ENCODE data around the gene C2CD2. TPM values are rescaled to one million over a fixed set of nuclear protein-coding genes. Genes with fewer than 3 reads are reported as not detected.
A peak's percentile ranks its signal among the peaks of the same experiment; 100 is the strongest.
"Not testable (repeated sequence)": the region's sequence is repeated elsewhere in the genome, so short reads cannot be mapped to it uniquely, and the experiment has no call there.

The C2CD2 gene
- total RNA-seq: 1 to 10 TPM; 6.9 to 7.3 TPM

DNA sequence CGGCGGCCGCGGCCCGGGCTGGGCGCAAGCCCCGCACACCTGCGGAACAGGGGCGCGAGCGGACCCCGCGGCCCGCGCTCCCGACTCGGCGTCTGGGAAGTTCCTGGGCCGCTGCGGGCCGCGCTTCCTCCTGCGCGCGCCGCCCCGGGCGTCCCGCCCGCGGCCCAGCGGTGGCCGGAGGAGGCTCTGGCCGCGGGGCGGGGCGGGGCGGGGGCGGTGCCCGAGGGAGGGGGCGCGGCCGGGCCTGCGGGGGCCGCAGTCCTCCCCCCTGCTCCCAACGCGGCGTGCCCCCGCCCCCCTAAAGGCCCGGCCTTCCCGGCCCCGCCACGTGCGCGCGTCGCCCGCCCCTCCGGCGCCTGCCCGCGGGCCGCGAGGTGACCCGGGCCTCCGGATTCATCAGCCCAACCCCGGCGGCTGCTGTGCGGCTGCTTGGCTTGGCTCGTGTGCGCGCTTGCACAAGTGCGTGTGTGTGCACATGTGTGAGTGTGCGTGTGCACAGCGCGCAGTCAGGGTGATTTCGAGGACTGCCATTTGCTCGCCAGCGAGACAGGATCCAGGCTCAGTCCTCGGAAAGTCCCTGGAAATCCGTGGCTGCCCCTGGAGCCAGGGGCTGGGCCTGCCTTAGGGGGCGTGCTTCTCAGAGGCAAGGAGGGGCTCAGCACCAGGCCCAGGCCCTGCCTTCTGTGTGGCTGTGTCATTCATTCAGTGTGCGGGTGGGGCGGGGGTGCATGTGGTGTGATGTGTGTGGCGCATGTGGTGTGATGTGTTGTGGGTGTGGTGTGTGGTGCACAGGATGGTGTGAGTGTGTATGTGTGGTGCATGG, at the start of gene C2CD2:
C2CD2 (minus strand) TSS at position 188 of the 823 bp plus-strand sequence. CDS start 370 bp downstream, outside the sequence.
- CTCF ChIA-PET: no interaction called here
- H3K27ac Mint-ChIP-seq: no peak within 1 kb of the TSS

GRCh38 chr21:42003051-42003461, 49.2 kb upstream of the C2CD2 start:
- DNase-seq: peak; percentile 38
- Mint-ChIP-seq H3K4me1 (ENCODE audit: low read depth) (peaks cover 68% of the 10 kb centered on the region), H3K4me3 (peak overlapping the region; percentile 27), H3K27ac (peak overlapping the region; percentile 86), H3K27me3 (ENCODE audit: low read depth) (no peaks in the 10 kb centered on the region), H3K9me3 (no peaks in the 10 kb centered on the region), H3K36me3 (ENCODE audit: low read depth) (peaks cover 42% of the 10 kb centered on the region)
- CTCF ChIA-PET: no interaction called here
- intact Hi-C loops (cut with micrococcal nuclease): loop anchor here (2.0 to 10.0 kb wide), 4 partner anchors 60 to 402 kb away; partner anchors contain the start of genes PRDM15 and UBASH3A

More for the DNA sequence above, at the start of gene C2CD2:
- Mint-ChIP-seq H3K4me1 (ENCODE audit: low read depth) (peaks cover 13% of the 10 kb centered on the region), H3K36me3 (ENCODE audit: low read depth) (no peaks in the 10 kb centered on the region), H3K27me3 (ENCODE audit: low read depth) (peaks cover 4% of the 10 kb centered on the region), H3K9me3 (no peaks in the 10 kb centered on the region), H3K4me3 (peak within 1 kb of the TSS; percentile 54)
- intact Hi-C loops (cut with micrococcal nuclease): loop anchor here (1.0 kb wide), 1 partner anchor 27 kb away; no protein-coding TSS in a partner anchor
- peak; percentile 19 for DNase-seq

DNA sequence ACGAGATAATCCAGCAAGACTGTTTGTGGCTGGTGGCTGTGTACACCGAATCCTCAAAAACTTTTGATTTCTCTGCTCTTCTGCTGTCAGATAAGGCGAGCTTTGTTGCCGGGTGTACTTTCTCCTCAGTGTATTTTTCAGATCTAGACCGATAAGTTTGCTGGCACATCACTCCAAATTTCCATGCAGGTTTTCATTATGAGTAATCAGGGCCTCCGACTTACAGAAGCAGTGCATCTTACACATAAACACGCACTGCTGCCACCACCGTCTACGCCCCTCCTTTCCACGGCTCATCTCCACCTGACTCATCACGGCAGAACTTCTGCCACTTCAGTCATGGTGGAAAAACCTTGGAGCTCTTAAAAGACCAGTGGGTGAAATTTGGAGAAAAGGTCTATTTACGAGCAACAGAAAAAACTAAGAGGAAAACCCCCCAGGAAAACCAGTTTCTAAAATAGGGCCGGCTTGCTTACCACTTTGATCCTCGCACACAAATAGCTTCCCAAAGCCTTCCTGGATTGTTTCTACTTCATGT, 48.7 kb upstream of the C2CD2 start:
- peaks cover 62% of the 10 kb centered on the region for H3K4me1 Mint-ChIP-seq (ENCODE audit: low read depth)
- H3K36me3 Mint-ChIP-seq (ENCODE audit: low read depth): peaks cover 40% of the 10 kb centered on the region
- H3K27me3 Mint-ChIP-seq (ENCODE audit: low read depth): no peaks in the 10 kb centered on the region
- no peaks in the 10 kb centered on the region for H3K9me3 Mint-ChIP-seq
- DNase-seq: peak; percentile 89
- CTCF ChIA-PET: no interaction called here
- intact Hi-C loops (cut with micrococcal nuclease): loop anchor here (1.0 to 10.0 kb wide), 8 partner anchors 8 to 402 kb away; partner anchors contain the start of genes PRDM15, UBASH3A and ZBTB21
- peak overlapping the region; percentile 27 for H3K4me3 Mint-ChIP-seq
- peak overlapping the region; percentile 86 for H3K27ac Mint-ChIP-seq

DNA sequence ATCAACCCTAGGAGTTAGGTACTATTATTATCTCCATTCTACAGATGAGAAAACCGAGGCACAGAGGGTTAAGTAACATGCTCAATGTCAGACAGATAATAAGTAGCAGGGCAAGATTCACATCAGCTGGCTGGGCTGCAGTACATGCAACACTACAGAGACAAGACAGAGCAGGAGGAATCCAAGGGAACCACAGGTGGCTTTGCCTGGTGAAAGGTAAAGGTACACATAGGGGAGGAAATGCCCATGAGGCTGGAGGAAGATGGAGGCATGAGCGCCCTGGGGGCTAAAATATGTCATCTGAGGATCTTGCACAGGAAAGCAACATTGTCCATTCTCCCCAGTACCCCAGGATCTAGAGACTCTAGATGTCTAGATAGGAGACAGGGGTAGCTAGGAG, 48.0 kb upstream of the C2CD2 start:
- DNase-seq: no peak
- peaks cover 55% of the 10 kb centered on the region for H3K4me1 Mint-ChIP-seq (ENCODE audit: low read depth)
- intact Hi-C loops (cut with micrococcal nuclease): loop anchor here (1.0 to 10.0 kb wide), 8 partner anchors 9 to 403 kb away; partner anchors contain the start of genes PRDM15, UBASH3A and ZBTB21
- H3K9me3 Mint-ChIP-seq: peaks cover under 1% of the 10 kb centered on the region
- peak overlapping the region; percentile 86 for H3K27ac Mint-ChIP-seq
- CTCF ChIA-PET: no interaction called here
- H3K4me3 Mint-ChIP-seq: peak overlapping the region; percentile 14
- H3K27me3 Mint-ChIP-seq (ENCODE audit: low read depth): no peaks in the 10 kb centered on the region
- peaks cover 41% of the 10 kb centered on the region for H3K36me3 Mint-ChIP-seq (ENCODE audit: low read depth)

DNA sequence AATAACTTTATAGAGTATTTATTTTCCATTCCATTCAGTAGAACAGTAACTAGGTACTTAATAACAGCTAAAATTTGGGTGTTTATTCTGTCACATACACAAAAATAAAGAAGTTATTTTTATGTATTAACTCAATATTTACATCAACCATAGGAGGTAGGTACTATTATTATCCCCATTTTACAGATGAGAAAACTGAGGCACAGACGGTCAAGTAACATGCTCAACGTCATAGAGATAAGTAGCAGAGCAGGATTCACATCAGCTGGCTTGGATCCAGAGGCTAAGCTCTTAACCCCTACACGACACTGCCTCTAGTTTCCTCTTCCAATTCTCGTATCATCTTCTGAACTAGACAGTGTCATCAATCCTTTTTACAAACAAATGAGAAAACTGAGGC, 47.1 kb upstream of the C2CD2 start:
- CTCF ChIA-PET: interaction anchor here (0.8 kb wide), 1 partner anchor 74 kb away, joined by 3 read pairs; no protein-coding TSS in a partner anchor
- no peak overlapping the region for H3K4me3 Mint-ChIP-seq
- peaks cover 9% of the 10 kb centered on the region for H3K9me3 Mint-ChIP-seq
- no peaks in the 10 kb centered on the region for H3K27me3 Mint-ChIP-seq (ENCODE audit: low read depth)
- no peak for DNase-seq
- intact Hi-C loops (cut with micrococcal nuclease): loop anchor here (10.0 kb wide), 1 partner anchor 404 kb away; the partner anchor contains the start of gene UBASH3A
- H3K36me3 Mint-ChIP-seq (ENCODE audit: low read depth): peaks cover 46% of the 10 kb centered on the region
- H3K4me1 Mint-ChIP-seq (ENCODE audit: low read depth): peaks cover 50% of the 10 kb centered on the region
- H3K27ac Mint-ChIP-seq: peak overlapping the region; percentile 86

- Mint-ChIP-seq H3K4me1 (ENCODE audit: low read depth) (peaks cover 22% of the 10 kb centered on the region), H3K36me3 (ENCODE audit: low read depth) (peaks cover 69% of the 10 kb centered on the region), H3K27ac (no peak overlapping the region), H3K4me3 (no peak overlapping the region), H3K27me3 (ENCODE audit: low read depth) (no peaks in the 10 kb centered on the region), H3K9me3 (peaks cover 16% of the 10 kb centered on the region)
- intact Hi-C loops (cut with micrococcal nuclease): no loop called here
- CTCF ChIA-PET: no interaction called here
- no peak for DNase-seq
Measured at GRCh38 chr21:41997657-41998056, 43.8 kb upstream of the C2CD2 start.

DNA sequence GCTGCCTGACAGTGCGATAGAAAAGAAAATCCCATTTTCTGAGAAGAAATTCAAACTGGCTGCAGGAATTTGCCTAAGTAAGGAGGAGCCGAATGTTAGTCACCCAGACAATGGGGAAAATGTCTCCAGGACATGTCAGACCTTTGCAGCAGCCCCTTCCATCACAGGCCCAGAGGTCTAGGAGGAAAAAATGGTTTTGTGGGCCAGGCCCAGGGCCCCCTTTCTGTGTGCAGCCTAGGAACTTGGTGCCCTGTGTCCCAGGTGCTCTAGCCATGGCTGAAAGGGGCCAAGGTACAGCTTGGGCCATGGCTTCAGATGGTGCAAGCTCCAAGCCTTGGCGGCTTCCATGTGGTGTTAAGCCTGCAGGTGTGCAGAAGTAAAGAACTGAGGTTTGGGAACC, 41.8 kb upstream of the C2CD2 start:
- CTCF ChIA-PET: interaction anchor here (1.0 to 1.2 kb wide), 2 partner anchors 112 to 179 kb away, joined by 3 read pairs; no protein-coding TSS in a partner anchor
- Mint-ChIP-seq H3K27ac (no peak overlapping the region), H3K9me3 (peaks cover 16% of the 10 kb centered on the region), H3K36me3 (ENCODE audit: low read depth) (peaks cover 71% of the 10 kb centered on the region), H3K4me1 (ENCODE audit: low read depth) (peaks cover 6% of the 10 kb centered on the region), H3K4me3 (no peak overlapping the region), H3K27me3 (ENCODE audit: low read depth) (no peaks in the 10 kb centered on the region)
- DNase-seq: no peak
- intact Hi-C loops (cut with micrococcal nuclease): no loop called here

- CTCF ChIA-PET: not testable (repeated sequence)
Measured at GRCh38 chr21:41994613-41995012, 40.8 kb upstream of the C2CD2 start.

GRCh38 chr21:41993744-41994143, 39.9 kb upstream of the C2CD2 start:
- Mint-ChIP-seq H3K27me3 (ENCODE audit: low read depth) (no peaks in the 10 kb centered on the region), H3K4me3 (no peak overlapping the region), H3K27ac (no peak overlapping the region)

More at GRCh38 chr21:41994613-41995012, 40.8 kb upstream of the C2CD2 start:
- DNase-seq; H3K4me1 Mint-ChIP-seq (ENCODE audit: low read depth); H3K27ac Mint-ChIP-seq; intact Hi-C loops (cut with micrococcal nuclease); H3K4me3 Mint-ChIP-seq; H3K27me3 Mint-ChIP-seq (ENCODE audit: low read depth): not testable (repeated sequence)
- peaks cover 69% of the 10 kb centered on the region for H3K36me3 Mint-ChIP-seq (ENCODE audit: low read depth)
- H3K9me3 Mint-ChIP-seq: peaks cover 16% of the 10 kb centered on the region

GRCh38 chr21:41992576-41992975, 38.8 kb upstream of the C2CD2 start:
- Mint-ChIP-seq H3K27me3 (ENCODE audit: low read depth) (no peaks in the 10 kb centered on the region), H3K9me3 (peaks cover 16% of the 10 kb centered on the region), H3K4me1 (ENCODE audit: low read depth) (peaks cover 2% of the 10 kb centered on the region), H3K27ac (no peak overlapping the region), H3K36me3 (ENCODE audit: low read depth) (peaks cover 57% of the 10 kb centered on the region), H3K4me3 (no peak overlapping the region)
- intact Hi-C loops (cut with micrococcal nuclease): no loop called here
- CTCF ChIA-PET: no interaction called here
- DNase-seq: no peak

More at GRCh38 chr21:41993744-41994143, 39.9 kb upstream of the C2CD2 start:
- intact Hi-C loops (cut with micrococcal nuclease): no loop called here
- Mint-ChIP-seq H3K9me3 (peaks cover 16% of the 10 kb centered on the region), H3K4me1 (ENCODE audit: low read depth) (peaks cover 2% of the 10 kb centered on the region), H3K36me3 (ENCODE audit: low read depth) (peaks cover 64% of the 10 kb centered on the region)
- no peak for DNase-seq
- CTCF ChIA-PET: no interaction called here

- intact Hi-C loops (cut with micrococcal nuclease): no loop called here
- no peak overlapping the region for H3K4me3 Mint-ChIP-seq
- peaks cover 2% of the 10 kb centered on the region for H3K4me1 Mint-ChIP-seq (ENCODE audit: low read depth)
- H3K36me3 Mint-ChIP-seq (ENCODE audit: low read depth): peaks cover 51% of the 10 kb centered on the region
- H3K27ac Mint-ChIP-seq: no peak overlapping the region
- H3K9me3 Mint-ChIP-seq: peaks cover 14% of the 10 kb centered on the region
- no peaks in the 10 kb centered on the region for H3K27me3 Mint-ChIP-seq (ENCODE audit: low read depth)
- no peak for DNase-seq
- CTCF ChIA-PET: no interaction called here
Measured at GRCh38 chr21:41991659-41992058, 37.8 kb upstream of the C2CD2 start.

DNA sequence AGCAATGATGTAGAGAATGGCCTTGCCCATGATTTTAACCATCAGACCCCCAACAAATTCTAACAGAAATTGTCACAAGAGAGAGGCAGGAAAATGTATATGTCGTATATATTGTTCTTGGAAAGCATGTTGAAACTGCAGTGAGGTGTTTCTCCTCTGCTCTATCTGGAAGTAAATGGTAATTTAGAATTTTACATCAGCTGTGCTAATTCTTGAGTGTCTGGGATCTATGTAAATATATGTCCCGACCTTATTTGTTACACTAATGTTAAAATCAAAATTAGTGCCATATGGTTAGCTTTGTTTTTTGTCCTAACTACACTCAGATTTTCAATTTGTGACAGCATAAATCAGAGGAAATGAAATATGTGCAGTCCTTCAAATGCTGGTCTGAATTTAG, 35.9 kb upstream of the C2CD2 start:
- CTCF ChIA-PET: no interaction called here

More for the DNA sequence above, 35.9 kb upstream of the C2CD2 start:
- H3K4me1 Mint-ChIP-seq (ENCODE audit: low read depth): no peaks in the 10 kb centered on the region
- H3K4me3 Mint-ChIP-seq: no peak overlapping the region
- no peaks in the 10 kb centered on the region for H3K9me3 Mint-ChIP-seq
- no peak overlapping the region for H3K27ac Mint-ChIP-seq
- H3K36me3 Mint-ChIP-seq (ENCODE audit: low read depth): peaks cover 32% of the 10 kb centered on the region
- no peak for DNase-seq
- intact Hi-C loops (cut with micrococcal nuclease): no loop called here
- H3K27me3 Mint-ChIP-seq (ENCODE audit: low read depth): no peaks in the 10 kb centered on the region
